Stomach (tissue), 9 donors: ENCODE results near the gene FCAMR. TPM values are rescaled to one million over a fixed set of nuclear protein-coding genes. Genes with fewer than 3 reads are reported as not detected.
A peak's percentile ranks its signal among the peaks of the same experiment; 100 is the strongest.

ENCODE experiments used
- DNase-seq, 2 donors: peaks; one replicate each; pipeline versions ENCODE4 v3.0.0 to v3.0.0-alpha.2; 2013 to 2019
- H3K27ac ChIP-seq, 5 donors: fragments of 200-600 bp in 4 of 5; sonication (generic) in 4 of 5; one replicate each; pipeline ENCODE4 v1.5.1; 2013 to 2019; ENCODE audit warnings: mild to moderate bottlenecking in 1 of 5, moderate library complexity in 1 of 5
- H3K27me3 ChIP-seq, 3 donors: fragments of 200-600 bp; sonication (generic); one replicate each; pipeline ENCODE4 v1.5.1; 2017 to 2019; ENCODE audit warnings: mixed run types in 1 of 3
- H3K36me3 ChIP-seq, 4 donors: fragments of 200-600 bp; sonication (generic); 1 replicate in 3 of 4; 2 replicates in 1 of 4; pipeline ENCODE4 v1.5.1; 2016 to 2019
- H3K4me1 ChIP-seq, 4 donors: fragments of 200-600 bp; sonication (generic); one replicate each; pipeline ENCODE4 v1.5.1; 2016 to 2019
- H3K4me3 ChIP-seq, 4 donors: fragments of 200-600 bp; sonication (generic) in 3 of 4; one replicate each; pipeline ENCODE4 v1.5.1; 2016 to 2019; ENCODE audit warnings: mild to moderate bottlenecking in 1 of 4
- H3K9me3 ChIP-seq, 4 donors: fragments of 200-600 bp; sonication (generic); one replicate each; pipeline ENCODE4 v1.5.1; 2016 to 2019
- CTCF ChIP-seq, 7 experiments: fragments of 450-650 bp in 4 of 7; fragments of 200-600 bp in 3 of 7; sonication (generic) in 3 of 7; IDR thresholded peaks; one replicate each; pipeline ENCODE4 v1.5.1; 2016 to 2019; ENCODE audit warnings: antibody characterized with exemption in 7 of 7, control low read depth in 2 of 7, mild to moderate bottlenecking in 1 of 7
- EP300 ChIP-seq: sonication (generic); formaldehyde crosslinking; IDR thresholded peaks from one replicate; pipeline ENCODE4 v1.6.1; 2017; ENCODE audit warnings: antibody characterized with exemption
- POLR2A ChIP-seq, 4 donors: fragments of 450-650 bp; IDR thresholded peaks; one replicate each; pipeline ENCODE4 v1.6.1; 2016; ENCODE audit warnings: antibody characterized with exemption in 4 of 4, control low read depth in 2 of 4, mild to moderate bottlenecking in 1 of 4, moderate library complexity in 1 of 4
- POLR2AphosphoS5 ChIP-seq, 3 donors: sonication (generic); formaldehyde crosslinking; IDR thresholded peaks; one replicate each; pipeline ENCODE4 v1.6.1; 2016; ENCODE audit warnings: antibody characterized with exemption in 3 of 3
- WGBS, 5 donors: extraction: QIAGEN DNeasy Blood & Tissue Kit in 3 of 5; methylation state at CpG; one replicate each; pipeline versions ENCODE4 v1.1.5 to v1.1.7; 2013 to 2018; 5-methylcytosine and 5-hydroxymethylcytosine counted together
- intact Hi-C: fragments of 100-400 bp; cut with DNase I; formaldehyde crosslinking; loops from one replicate; pipeline ENCODE4 v1.15.1; 2023; ENCODE audit warnings: low total_unique reads
- polyA plus RNA-seq, 3 donors: library from polyadenylated mRNA; stranded (reverse); fragments of 200-250 nt; gene quantifications; one replicate each; pipeline ENCODE4 v1.2.3, GENCODE V29; 2013
- total RNA-seq, 5 donors: library from RNA; depleted of rRNA; stranded (reverse); fragments of >200 nt; gene quantifications; one replicate each; pipeline versions ENCODE4 v1.1.0 to v1.2.3, GENCODE V29; 2014 to 2016
- donor health status: healthy with polysubstance abuse.
- donor health status: Bipolar disorder and iron deficiency.
- donor health status: healthy.

The FCAMR gene
- total and polyA plus RNA-seq, 8 donors, result 0.30 to 0.58 (median 0.37) TPM; not detected in 5

- Histone ChIP-seq H3K36me3 (peaks cover 0 to 3% (median 0%) of the 10 kb centered on the region in 4 donors), H3K27ac (peak overlapping the region in 4 of 5 donors; percentile 2 to 85 (median 80)), H3K4me3 (no peak overlapping the region), H3K9me3 (no peaks in the 10 kb centered on the region), H3K4me1 (peaks cover 12 to 39% (median 16%) of the 10 kb centered on the region in 4 donors), H3K27me3 (peaks cover 0 to 6% (median 0%) of the 10 kb centered on the region in 3 donors)
- intact Hi-C loops, result no loop called here
- no peak for TF ChIP-seq POLR2AphosphoS5 (IDR thresholded peaks at IDR 0.05)
- no peak for TF ChIP-seq EP300
- TF ChIP-seq CTCF (IDR thresholded peaks at IDR 0.05), result no peak
- no peak for TF ChIP-seq POLR2A (IDR thresholded peaks at IDR 0.05)
- WGBS, 5 donors, result 75 to 93% (median 82%) methylated on average over 2 to 3 of the region's 3 CpGs
- DNase-seq, result no peak
These were observed 23.0 kb downstream of the FCAMR start for GRCh38 chr1:206947255-206947654.

DNA sequence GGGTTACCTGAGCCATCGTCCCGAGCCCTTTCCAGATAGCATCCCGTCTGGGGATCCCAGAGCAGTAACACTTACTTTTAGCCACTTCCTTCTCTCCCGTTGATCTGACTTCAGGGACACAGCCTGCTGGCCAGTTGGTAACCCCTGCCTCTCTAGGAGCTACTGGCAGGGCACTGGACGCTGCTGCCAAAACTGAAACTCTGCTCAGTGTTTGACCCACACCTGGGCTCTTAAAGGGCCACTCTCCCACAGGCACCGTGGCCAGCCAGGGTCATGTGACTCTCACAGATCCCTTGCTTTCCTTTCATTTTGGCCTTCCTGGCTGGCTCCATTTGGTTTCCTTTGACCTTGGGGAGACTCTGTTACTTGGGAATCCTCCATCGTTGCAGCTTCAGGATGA, 24.0 kb downstream of the FCAMR start, which contains the start of gene PIGR:
Gene PIGR (minus strand): TSS at position 206 of the 400 bp plus-strand sequence. CDS start 5,935 bp downstream, outside the sequence.
- Histone ChIP-seq H3K9me3 (no peaks in the 10 kb centered on the region), H3K27ac (peak within 1 kb of the TSS; percentile 53 to 85 (median 79)), H3K27me3 (peaks cover 0 to 6% (median 0%) of the 10 kb centered on the region in 3 donors), H3K4me3 (peak within 1 kb of the TSS; percentile 24 to 62 (median 48)), H3K4me1 (peaks cover 9 to 35% (median 10%) of the 10 kb centered on the region in 4 donors), H3K36me3 (peaks cover 0 to 3% (median 0%) of the 10 kb centered on the region in 4 donors)
- 22 to 44% (median 31%) methylated on average over 7 of the region's 7 CpGs for WGBS, 5 donors
- peak in 1 of 2 donors; percentile 88 for DNase-seq
- intact Hi-C loops, result no loop called here
- peak in 1 of 4 donors; percentile 72 for TF ChIP-seq POLR2A (IDR thresholded peaks at IDR 0.05)
- TF ChIP-seq CTCF (IDR thresholded peaks at IDR 0.05), result no peak
- TF ChIP-seq POLR2AphosphoS5 (IDR thresholded peaks at IDR 0.05), result peak in 2 of 3 donors; percentile 89 to 94
- no peak for TF ChIP-seq EP300

DNA sequence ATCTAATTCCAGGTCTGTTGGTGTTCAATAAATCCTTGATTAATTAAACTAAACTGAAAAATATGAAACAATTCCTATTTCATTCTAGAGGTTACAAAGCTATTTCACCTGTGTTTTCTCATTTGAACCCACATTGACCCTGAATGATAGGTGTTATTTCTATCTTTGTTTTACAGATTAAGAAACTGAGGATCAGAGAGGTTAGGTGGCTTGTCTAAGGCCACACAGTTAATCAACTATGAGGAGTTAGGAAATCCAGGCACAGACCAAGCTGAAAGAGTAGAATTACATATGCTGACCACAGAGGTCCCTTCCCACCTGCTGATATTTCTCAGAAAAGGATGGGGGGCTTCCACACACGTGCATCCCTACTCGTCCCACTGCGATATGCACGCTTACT, 24.5 kb downstream of the FCAMR start:
- no peaks in the 10 kb centered on the region for H3K9me3 ChIP-seq
- peaks cover 9 to 35% (median 14%) of the 10 kb centered on the region in 4 donors for H3K4me1 ChIP-seq
- no peak for DNase-seq
- H3K36me3 ChIP-seq, result peaks cover 0 to 3% (median 0%) of the 10 kb centered on the region in 4 donors
- peaks cover 0 to 6% (median 0%) of the 10 kb centered on the region in 3 donors for H3K27me3 ChIP-seq
- WGBS, 5 donors, result 31 to 49% (median 41%) methylated on average over 4 of the region's 4 CpGs
- TF ChIP-seq EP300 (no peak), POLR2A (IDR thresholded peaks at IDR 0.05) (no peak), CTCF (IDR thresholded peaks at IDR 0.05) (no peak), POLR2AphosphoS5 (IDR thresholded peaks at IDR 0.05) (no peak)
- intact Hi-C loops, result no loop called here
- peak overlapping the region; percentile 53 to 85 (median 79) for H3K27ac ChIP-seq
- peak overlapping the region; percentile 24 to 62 (median 48) for H3K4me3 ChIP-seq

DNA sequence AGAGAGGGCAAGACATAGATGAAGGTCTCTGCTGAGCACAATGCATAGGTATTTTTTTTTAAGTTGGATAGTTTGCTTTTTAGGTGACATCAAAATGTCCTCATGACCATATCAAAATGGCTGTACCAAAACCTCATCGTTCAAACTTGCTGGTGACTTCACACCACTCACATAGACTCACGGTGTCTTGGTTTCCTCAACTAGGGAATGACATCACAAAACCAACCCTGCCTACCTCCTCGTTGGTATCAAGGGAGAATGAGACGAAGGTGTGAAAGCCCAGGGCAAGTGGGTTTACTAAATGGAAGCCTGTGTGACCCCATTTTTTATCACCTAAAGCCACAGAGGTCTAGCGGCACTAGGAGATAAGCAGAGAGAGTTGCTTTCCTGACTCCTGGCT, 25.6 kb downstream of the FCAMR start:
- H3K27me3 ChIP-seq, result peaks cover 0 to 6% (median 0%) of the 10 kb centered on the region in 3 donors
- H3K9me3 ChIP-seq, result no peaks in the 10 kb centered on the region
- TF ChIP-seq POLR2A (IDR thresholded peaks at IDR 0.05) (no peak), CTCF (IDR thresholded peaks at IDR 0.05) (no peak), EP300 (no peak), POLR2AphosphoS5 (IDR thresholded peaks at IDR 0.05) (no peak)
- intact Hi-C loops, result no loop called here
- no peak for DNase-seq
- peaks cover 0 to 5% (median 0%) of the 10 kb centered on the region in 4 donors for H3K36me3 ChIP-seq
- H3K4me3 ChIP-seq, result peak overlapping the region; percentile 24 to 62 (median 48)
- WGBS, 5 donors, result 23 to 48% (median 30%) methylated on average over 5 of the region's 5 CpGs
- H3K27ac ChIP-seq, result peak overlapping the region in 4 of 5 donors; percentile 72 to 85 (median 80)
- peaks cover 17 to 44% (median 22%) of the 10 kb centered on the region in 4 donors for H3K4me1 ChIP-seq
